ENCODE measurements around the gene ATF4.
A peak's percentile ranks its signal among the peaks of the same experiment; 100 is the strongest.

Gene ATF4

DNA sequence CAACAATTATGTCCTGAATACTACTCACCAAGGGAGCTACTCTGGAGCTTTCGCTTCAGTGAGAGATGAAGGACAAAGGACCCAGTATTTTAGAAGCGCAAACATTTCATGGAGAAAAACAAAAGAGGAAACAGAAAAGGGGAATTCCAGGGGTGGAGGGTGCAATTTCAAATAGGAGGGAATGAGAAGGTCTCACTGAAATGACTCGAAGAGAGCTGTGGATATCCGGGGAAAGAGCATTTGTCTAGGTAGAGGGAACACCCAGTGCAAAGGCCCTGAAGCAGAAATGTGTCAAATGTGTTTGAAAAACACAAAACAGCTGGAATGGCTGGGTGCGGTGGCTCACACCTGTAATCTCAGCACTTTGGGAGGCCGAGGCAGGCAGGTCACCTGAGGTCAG, 9.8 kb downstream of the ATF4 start:
- DNase-seq: no peak

DNA sequence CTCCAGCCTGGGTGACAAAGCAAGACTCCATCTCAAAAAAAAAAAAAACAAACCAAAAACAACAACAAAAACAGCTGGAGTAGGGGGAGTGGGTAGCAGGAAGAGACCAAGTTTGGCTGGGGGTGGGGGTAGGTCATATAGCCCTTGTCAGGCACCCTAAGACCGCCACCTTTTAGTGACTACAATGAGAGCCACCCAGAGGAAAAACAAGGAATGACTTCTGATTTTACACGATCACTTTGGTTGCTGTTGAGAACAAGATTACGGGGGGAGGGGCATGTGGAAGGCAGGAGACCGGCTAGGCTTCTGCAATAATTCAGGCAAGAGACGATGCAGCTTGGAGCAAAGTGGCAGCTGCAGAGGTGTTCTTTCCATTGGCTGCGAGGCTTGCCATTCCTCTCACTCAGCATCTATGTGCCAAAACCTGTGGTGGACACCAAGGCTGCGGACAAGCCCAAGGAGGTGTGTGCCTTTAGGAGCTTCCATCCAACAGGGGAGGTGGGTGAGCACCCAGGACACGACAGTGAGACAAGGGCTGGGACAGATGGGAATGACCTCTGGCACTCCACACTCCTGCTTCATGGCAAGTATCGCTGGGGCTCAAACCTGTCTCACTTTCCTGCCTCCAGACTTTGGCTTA, 10.4 kb downstream of the ATF4 start:
- DNase-seq: peak; percentile 48

DNA sequence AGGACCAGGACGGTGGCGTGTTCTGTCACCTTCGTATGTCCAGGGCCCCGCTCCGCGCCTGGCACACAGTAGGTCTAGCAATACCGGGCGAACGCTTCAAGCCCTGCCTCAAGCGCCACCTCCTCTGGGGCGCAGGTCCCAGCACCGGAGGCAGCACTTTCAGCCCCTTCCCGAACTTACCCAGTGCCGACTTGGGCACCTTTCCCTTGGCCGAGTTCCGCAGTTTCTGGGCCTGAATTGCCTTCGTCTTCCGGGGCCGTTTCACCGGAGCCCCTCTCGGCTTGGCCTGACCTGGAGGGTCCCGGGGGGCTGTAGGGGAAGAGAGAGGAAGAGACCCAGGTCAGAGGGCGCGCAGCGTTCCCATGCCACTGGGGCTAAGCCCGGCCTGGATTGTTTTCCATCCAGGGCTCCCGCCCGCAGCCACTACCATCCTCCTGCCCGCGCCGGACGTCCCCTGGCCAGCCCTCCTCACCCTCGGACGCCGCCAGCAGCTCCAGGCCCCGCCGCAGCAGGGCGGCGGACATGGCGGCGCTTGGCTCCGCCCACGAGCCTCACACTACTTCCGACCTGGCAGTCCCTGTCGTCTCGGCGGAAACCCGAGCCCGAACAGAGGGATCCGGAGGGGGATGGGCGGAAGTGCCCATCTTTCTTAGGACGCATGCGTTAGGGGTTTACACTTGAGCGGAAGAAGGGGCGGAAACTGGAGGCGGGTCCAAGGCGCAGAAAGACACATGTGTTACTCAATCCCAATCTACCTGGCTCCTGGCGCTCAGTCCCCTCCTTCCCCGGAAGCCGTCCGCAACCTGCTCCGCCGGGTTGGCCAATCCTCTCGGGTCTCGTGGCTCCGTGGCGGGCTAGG, 12.1 kb downstream of the ATF4 start, which contains the start of gene RPS19BP1:
Gene RPS19BP1 (minus strand): TSS at position 534 of the 859 bp plus-strand sequence. CDS start 10 bp downstream, at position 524.
- DNase-seq: peak; percentile 99

DNA sequence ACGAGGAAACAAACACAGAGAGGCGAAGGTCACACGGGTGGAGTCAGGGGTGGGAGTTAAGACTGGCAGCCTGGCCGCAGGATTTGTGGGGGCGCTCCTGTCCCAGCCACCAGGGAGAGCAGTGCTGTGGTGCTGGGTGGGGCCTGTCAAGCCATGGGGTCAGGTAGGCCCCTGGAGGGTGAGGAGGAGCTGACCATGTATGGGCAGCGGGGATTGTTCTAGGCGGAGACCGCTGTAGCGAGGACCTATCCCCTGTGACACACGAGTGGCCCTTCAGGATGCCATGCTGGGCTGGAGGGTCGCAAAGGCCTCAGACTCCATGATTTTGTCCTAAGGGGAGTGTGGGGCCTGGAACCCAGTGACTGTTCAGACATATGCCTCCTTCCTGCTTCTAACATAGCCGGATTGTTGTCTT, 13.7 kb downstream of the ATF4 start:
- no peak for DNase-seq

DNA sequence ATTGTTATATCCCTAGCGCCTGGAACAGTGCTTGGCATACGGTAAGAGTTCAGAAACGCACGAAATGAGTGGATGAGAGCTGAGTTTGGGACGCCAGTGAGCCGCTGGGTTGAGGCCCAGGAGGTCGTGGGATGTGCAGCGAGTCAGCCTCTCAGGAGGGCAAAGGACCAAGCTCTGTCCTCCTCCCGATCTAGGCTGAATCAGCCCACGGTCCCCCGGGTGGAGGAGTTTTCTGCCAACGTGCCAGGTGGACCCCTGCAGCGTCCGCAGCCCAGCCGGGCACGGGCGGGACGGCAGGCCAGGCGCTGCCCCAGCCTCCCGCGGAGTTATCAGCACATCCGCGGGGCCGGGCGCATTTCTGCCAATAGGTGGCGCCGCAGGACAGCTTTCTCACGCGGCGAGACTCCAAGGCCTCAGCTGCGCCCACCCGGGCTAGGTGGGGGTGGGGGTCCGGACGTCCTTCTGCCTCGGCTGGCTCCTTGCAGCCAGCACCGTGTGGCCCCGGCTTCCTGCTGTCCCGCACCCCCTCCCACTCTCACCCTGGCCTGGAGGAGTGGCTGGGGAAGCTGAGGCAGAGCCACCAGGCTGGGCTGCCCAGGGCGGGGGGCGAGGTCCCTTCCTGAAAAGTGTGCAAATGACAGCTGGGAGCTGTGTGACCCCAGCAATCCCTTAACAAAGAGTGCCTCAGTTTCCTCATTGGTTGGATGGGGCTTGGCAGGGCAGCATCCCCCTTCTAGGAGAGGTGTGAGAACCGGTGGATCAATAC, 14.4 kb downstream of the ATF4 start:
- DNase-seq: peak; percentile 77

DNA sequence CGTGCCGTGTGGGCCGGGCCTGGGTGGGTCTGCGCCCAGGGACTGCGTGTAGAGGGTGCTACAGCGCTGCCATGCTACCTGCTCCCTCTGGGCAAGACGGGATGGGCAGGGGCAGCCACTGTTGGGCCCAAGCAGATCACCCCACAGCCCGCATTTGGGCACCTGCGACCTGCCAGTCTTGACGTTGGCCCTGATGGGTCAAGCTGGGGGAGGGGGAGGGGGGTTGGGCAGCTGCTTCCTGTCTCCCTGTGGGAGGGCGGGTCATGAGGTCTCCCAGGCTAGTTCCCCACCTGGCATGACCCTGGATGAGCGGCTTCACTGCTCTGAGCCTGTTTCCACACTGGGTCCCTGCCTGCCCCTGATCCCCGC, 15.0 kb downstream of the ATF4 start:
- no peak for DNase-seq

DNA sequence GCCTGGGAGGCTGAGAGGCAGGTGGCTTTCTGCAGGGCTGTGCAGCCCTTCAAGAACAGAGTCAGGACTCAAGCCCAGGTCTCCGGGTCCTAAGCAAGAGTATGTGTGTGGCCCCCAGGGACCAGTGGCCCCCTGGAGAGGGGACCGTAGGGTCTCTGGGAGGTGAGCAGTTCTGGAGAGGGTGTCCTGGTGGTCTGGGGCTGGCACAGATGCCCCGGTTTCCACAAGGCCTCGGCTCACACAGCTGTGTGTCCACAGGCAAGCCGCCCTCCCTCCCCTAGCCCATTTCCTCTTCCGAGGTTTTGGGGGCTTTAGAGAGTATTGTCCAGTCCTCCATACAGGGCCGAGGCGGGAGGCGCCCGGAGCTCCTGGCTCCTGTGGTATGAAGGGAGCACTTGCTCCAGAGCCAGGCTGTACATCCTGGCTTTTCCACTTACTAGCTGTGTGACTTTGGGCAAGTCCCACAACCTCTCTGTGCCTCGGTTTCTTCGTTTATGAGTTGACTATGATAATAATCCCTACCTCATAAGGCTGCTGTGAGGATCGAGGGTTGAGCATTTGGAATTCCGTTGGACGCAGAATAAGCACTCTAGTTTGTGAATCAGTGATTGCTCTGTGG, 15.6 kb downstream of the ATF4 start:
- no peak for DNase-seq

DNA sequence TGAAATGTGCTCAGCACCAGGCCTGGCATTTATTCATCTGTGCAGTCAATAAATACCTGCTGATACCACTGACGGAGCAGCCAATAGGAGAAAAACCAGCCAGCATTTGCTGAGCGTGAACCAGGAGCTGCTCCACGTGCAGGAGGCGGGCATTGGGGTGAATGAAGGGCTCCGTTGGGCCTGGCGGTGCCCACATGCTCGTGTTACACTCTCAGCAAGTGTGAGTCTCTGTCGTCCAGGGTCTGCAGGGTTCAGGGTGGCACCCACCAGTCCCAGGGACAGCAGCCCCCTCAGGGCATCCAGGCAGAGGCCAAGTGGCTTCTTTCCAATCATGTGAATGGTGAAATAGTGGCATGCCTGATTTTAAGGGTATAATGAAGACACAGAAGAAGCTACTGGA, 16.3 kb downstream of the ATF4 start:
- no peak for DNase-seq

DNA sequence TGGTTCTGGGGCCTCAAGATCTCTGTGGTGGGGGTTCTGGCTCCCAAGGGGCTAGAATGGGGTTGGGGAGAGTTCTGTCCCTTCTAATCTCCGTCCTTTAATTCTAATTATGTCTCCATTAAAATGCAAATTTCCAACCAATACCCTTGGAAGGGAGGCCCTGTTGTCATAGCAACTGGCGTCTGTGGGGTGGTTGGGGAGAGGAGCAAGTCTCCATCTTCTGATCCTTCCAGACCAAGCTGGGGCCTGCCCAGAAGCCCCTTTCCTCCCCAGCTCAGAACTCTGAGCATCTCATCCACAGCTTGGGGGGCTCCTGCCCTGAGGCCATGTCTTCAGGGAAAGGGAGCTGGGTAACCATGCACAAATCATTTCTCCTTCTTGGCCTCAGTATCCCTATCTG, 17.6 kb downstream of the ATF4 start:
- DNase-seq: no peak

DNA sequence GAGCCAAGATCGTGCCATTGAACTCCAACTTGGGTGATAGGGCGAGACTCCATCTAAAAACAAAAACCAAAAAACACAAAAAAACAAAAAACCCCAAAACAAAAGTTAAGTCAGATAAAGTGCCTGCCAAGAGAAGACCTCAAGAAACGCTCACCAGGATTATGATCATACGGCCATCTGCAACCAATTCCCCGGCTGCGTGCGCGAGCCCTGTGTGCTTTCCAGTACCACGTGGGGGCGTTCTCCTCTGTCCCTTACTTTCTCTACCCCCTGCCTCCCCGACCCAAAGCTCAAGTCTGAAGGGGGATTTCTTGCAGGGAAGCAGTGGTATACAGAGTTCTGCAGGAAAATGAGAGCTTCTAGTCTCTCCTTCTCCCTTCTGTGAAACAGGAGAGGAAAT, 22.7 kb downstream of the ATF4 start:
- DNase-seq: no peak

DNA sequence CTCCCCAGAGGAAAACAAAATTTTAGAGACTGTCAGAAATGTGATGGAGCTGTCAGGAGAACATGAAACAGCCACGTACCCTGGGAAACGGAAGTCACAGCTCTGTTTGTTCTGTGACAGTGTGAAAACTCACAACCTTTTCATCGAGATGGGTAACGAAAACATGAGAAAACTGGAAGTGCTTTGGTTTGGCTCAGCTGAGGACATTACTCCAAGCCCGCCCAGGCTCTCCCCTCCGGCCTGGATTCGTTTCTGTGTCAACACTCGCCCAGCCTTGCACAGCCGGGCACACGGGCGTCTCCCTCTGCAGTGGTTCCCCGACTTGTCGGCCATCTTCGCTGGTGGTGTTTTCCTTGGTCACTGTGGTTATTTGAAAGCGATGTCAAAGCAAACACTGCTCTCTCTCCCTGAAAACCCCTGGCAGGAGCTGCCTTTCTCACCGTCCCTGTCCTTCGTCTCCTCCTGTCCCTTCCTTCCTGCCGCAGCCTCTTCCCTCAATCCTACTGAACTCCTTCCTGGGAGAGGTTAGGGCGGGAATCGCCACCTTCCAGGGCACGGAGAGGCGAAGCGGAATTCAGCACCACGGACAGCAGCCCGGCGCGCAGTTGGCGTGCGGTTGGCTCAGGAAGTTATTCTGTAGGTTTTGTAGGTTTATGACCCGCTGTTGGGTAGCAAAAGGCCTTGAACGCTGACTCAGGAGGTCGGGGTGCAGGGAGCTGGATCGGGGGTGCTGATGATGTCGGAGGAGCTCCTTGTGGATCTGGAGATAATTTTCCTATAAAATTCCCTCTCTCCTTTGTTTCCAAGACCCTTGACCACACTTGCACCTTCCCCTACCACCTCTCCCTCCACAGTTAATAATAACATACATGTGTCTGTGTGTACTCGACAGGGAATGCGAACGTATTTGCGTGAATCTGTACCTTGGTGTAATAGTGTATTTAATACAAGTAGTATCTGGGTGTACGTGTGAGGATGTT, 25.3 kb downstream of the ATF4 start:
- peak; percentile 39 for DNase-seq

DNA sequence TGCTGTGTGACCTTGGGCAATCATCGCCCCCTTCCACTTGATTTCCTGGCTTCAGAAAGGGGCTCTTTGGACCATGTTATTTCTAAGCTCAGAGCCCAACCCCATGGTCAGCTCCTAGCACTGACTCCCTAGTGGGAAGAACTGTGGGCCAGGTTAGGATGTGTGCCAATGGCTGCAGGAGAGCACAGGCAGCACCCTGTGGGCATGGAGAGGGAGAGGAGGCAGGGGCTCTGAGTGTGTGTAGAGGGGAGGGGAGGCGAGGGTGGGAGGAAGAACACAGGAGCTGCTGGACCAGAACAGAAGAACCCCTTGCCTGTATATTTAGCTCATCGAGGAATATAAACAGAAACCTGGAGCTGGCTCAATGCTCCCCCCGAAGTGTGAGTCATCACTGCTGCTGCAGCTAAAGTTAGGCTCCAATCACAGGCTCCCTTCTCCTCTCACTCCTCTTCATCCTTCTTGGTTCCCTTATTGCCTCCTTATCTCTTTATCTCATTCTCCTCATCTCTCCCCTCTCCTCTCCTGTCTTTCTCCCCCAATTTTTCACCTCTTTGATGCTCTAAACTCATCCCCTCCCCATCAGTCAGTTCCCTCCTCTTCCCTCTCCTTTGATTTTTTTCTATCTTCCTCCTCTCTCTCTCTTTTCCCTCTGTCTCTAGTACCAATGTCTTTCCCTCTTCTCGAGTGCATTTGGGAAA, 26.7 kb downstream of the ATF4 start:
- peak; percentile 24 for DNase-seq

DNA sequence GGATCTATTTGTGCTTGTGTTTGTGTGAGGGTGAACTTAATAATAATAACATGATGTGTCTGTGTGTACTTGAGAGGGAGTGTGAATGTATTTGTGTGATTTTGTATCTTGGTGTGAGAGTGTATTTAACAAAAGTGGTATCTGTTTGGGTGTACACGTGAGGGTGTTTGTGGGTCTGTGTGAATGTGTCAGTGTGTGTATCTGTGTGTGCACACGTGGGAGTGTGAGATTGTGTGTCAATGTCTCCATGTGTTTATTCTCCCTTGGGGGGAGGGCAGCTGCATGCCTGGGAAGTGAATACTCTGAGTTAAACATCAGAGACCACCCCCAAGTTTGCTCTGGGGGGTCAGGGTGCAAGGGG, 27.2 kb downstream of the ATF4 start:
- no peak for DNase-seq

DNA sequence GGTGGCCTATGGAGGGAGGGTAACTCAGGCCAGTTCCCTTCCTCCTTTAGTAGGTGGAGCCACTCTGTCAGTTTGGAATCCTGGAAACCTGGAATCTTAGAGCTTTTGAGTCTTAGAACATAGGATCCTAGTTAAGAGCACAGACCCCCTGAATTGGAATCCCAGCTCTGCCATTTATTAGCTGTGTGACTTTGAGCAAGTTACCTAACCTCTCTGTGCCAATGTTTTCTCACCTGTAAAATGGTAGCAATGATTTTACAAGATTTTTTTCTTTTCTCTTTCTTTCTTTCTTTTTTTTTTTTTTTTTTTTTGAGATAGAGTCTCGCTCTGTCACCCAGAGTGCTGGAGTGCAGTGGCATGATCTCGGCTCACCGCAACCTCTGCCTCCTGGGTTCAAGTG, 33.1 kb downstream of the ATF4 start:
- DNase-seq: no peak

DNA sequence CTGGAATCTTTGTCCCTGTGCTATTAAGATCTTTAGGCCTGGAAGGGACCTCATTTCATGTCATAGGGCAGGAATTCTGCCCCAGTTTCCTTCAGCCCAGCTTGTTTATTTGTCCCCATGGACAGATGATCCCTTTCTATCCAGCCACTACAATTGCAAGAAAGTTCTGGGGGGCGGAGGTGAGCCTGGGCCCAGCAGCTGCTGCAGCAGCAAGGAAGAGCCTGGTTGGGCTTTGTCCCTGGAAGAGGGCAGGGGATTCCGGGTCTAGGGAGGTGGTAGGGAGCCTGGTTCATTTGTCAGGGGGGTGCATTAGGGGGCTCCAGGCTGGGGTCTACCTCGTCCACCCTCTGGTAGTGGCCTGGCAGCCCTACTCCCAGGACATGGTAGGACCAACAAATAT, 33.8 kb downstream of the ATF4 start:
- no peak for DNase-seq

DNA sequence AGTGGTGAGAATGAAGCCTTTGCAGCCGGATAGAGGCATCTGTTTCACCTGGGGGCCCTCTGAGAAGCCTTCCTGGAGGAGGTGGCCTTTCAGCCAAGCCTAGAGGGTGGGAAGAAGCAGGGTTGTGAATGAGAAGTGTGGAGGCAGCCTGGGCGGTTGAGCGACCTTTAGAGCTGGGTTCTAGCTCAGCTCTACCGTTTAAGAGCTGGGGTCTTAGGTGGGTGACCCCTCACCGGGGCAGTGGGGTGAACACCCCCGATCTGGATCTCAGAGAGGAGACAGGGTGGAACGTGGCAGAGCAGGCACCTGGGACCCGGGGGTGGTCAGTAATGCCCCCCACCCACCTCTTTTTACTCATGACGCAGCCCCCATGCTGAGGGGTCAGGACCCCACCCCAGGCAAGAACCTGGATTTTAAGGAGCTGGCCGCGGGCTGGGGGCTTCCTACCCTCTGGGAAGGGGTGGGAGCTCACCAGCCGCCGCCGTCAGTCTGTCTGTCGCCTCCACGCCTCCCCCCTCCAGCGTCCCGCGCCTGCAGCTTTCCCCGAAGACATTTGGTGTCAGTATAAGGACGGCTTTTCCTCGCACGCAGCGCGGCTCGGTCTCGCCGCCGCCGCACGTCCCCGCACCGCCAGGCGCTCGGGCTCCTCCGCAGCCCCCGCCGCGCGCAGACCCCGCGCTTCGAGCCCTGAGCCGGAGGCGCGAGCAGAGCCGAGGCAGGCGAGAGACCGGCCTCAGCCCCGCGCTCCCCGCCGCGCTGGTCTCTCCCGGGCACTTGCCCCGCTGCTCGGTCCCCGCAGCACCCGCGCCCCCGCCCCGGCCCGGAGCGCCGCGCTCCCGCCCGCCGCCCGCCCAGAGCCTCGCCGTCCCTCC, 36.8 kb downstream of the ATF4 start:
- peak; percentile 17 for DNase-seq

DNA sequence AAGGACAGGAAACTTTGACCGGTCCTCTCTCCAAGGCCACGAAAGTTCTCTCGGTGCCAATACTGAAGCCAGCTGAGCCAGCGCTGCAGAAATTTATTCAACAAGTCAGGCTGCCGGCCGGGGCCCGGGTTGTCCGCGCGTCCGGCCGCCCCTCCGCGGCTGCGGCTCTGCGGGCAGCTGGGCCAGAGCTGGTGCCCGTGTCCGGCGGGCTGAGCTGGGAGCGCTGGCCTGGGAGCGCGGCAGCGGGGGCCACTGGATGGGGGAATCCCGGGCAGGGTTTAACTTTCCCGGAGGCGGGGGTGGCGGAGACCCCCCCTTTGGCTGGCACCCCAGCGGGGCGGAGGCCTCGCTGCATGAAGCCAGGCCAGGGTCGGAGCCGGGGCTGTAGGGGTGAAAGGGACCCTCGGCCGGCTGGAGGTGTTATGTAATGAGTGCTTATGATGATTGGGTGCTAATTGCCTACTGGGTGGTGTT, 37.9 kb downstream of the ATF4 start:
- DNase-seq: no peak

DNA sequence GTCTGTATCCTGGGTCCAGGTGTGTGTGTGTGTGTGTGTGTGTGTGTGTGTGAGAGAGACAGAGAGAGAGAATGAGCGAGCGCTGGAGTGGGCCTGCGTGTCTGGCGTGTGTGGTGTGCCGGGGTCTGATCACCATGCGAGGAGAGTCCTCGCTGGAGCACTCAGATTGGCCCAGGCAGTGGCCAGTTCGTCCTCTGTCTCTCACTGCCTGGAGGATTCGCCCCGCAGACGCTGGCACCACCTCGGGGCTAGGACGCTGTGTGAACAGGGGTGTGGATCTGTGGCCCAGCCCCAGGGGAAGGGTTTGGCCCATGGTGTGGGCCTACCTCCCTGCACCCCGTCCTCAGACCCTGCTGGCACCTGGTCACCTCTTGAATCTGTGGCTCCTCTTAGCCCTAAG, 38.6 kb downstream of the ATF4 start:
- no peak for DNase-seq

DNA sequence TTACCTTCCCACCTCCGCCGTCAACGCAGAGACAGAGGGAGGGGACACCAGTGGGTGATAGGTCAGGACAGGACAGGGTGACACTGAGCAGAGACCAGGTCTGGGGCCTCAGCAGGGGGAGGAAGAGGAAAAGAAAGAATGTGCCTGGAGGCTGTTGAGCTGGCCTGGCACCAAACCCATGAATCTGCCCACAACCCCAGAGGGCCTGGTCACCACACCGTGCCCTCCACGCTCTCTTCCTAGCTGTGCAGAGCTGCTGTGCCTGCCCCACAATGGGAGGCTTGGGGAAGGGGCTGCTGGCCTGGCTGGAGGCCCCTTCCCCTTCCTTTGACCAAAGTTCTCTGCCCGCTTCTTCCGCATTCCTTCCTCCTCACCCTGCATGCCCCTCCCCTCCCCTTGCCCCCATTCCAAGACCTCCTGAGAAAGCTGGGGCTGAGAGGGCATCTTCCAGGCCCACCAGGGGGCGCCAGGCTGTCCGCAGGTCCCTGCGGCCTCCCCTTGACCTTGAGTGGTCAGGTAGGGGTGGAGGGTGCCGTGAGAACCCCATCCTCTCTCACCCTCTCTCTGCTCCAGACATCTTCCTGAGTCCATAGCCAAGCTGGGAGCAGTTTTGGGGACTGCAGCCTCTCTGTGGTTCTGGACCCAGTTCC, 39.2 kb downstream of the ATF4 start:
- DNase-seq: no peak

DNA sequence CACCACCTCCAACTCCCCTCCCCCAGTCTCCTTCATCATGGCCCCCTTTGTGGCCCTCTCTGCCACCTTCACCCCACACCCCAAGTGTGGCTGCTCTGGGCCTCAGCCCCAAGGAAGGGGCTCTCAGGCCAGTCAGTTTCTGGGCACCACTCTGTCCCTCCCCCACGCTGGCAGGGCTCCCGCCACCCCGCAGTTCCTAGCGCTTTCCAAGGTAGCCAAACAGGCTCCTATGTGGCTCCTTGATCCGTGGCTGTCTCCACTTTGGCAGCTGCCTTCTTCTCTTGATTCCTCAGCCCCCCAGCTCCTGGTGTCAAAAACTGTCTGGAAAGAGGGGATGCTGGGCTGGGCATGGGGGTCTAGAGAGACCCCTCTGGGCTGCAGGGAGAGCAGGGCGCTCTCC, 39.8 kb downstream of the ATF4 start:
- no peak for DNase-seq
